Measurements from ENCODE around the gene BLACAT1. TPM values are rescaled to one million over a fixed set of nuclear protein-coding genes. Genes with fewer than 3 reads are reported as not detected.
"Not testable (repeated sequence)": the region's sequence is repeated elsewhere in the genome, so short reads cannot be mapped to it uniquely, and the experiment has no call there.

BLACAT1 gene
- polyA plus RNA-seq, 4 donors = 0.22 to 0.43 (median 0.30) TPM; not detected in 1

GRCh38 chr1:205416322-205416721 lies 39.5 kb downstream of the BLACAT1 start:
- DNase-seq = no peak
- no peaks in the 10 kb centered on the region for H3K4me1 ChIP-seq (ENCODE audit: control insufficient read depth in 3 of 3, insufficient read depth in 2 of 3, low read depth in 1 of 3, low read length in 2 of 3)
- H3K27ac ChIP-seq (ENCODE audit: low read depth in 1 of 3, low read length in 2 of 3) = no peak overlapping the region
- no peak for FAIRE-seq
- H3K4me3 ChIP-seq (ENCODE audit: low read depth in 1 of 3, low read length in 3 of 3) = no peak overlapping the region
- H3K36me3 ChIP-seq (ENCODE audit: control insufficient read depth in 3 of 3, insufficient read depth in 2 of 3, low read depth in 1 of 3, low read length in 3 of 3) = no peaks in the 10 kb centered on the region
- H3K27me3 ChIP-seq (ENCODE audit: control insufficient read depth in 3 of 3, insufficient read depth in 3 of 3, low read length in 3 of 3) = peaks cover 0 to 2% (median 0%) of the 10 kb centered on the region in 3 donors
- 79 to 96% (median 93%) methylated on average over 2 of the region's 2 CpGs for WGBS, 3 donors
- no peaks in the 10 kb centered on the region for H3K9me3 ChIP-seq (ENCODE audit: control insufficient read depth in 2 of 2, insufficient read depth in 1 of 2, low read depth in 1 of 2, low read length in 1 of 2)

DNA sequence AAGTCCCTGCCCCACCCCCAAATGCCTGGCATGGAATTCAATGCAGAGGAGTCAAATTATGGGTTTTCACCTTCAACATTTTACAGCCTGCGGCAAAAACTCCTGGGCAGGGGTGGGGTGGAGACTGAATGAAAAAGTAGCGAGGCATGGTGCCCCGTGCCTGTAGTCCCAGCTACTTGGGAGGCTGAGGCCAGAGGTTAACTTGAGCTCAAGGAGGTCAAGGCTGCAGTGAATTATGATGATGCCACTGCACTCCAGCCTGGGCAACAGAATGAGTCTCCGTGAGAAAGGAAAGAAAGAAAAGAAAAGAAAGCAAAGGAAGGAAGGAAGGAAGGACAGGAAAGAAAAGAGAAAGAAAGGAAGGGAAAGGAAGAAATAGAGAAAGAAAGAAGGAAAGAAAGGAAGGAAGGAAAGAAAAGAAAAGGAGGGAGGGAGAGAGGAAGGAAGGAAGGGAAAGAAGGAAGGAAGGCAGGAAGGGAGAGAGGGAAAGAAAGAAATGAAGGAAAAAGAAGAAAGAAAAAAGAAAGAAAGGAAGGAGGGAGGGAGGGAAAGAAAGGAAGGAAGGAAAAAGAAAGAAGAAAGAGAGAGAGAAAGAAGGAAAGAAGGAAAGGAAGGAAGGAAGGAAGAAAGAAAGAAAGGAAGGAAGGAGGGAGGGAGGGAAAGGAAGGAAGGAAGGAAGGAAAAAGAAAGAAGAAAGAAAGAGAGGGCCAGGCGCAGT lies 45.1 kb downstream of the BLACAT1 start:
- no peaks in the 10 kb centered on the region for H3K9me3 ChIP-seq (ENCODE audit: control insufficient read depth in 2 of 2, insufficient read depth in 1 of 2, low read depth in 1 of 2, low read length in 1 of 2)
- WGBS, 3 donors = 71 to 77% (median 74%) methylated on average over 5 of the region's 5 CpGs
- no peak overlapping the region for H3K27ac ChIP-seq (ENCODE audit: low read depth in 1 of 3, low read length in 2 of 3)
- FAIRE-seq (no peak), DNase-seq (no peak)
- no peaks in the 10 kb centered on the region for H3K36me3 ChIP-seq (ENCODE audit: control insufficient read depth in 3 of 3, insufficient read depth in 2 of 3, low read depth in 1 of 3, low read length in 3 of 3)
- H3K27me3 ChIP-seq (ENCODE audit: control insufficient read depth in 3 of 3, insufficient read depth in 3 of 3, low read length in 3 of 3) = peaks cover 0 to 6% (median 0%) of the 10 kb centered on the region in 3 donors
- H3K4me3 ChIP-seq (ENCODE audit: low read depth in 1 of 3, low read length in 3 of 3) = no peak overlapping the region
- no peaks in the 10 kb centered on the region for H3K4me1 ChIP-seq (ENCODE audit: control insufficient read depth in 3 of 3, insufficient read depth in 2 of 3, low read depth in 1 of 3, low read length in 2 of 3)

GRCh38 chr1:205407970-205408369 lies 47.9 kb downstream of the BLACAT1 start:
- no peak overlapping the region for H3K4me3 ChIP-seq (ENCODE audit: low read depth in 1 of 3, low read length in 3 of 3)
- H3K27ac ChIP-seq (ENCODE audit: low read depth in 1 of 3, low read length in 2 of 3) = no peak overlapping the region
- WGBS, 3 donors = 80 to 82% (median 80%) methylated on average over 5 of the region's 5 CpGs
- H3K36me3 ChIP-seq (ENCODE audit: control insufficient read depth in 3 of 3, insufficient read depth in 2 of 3, low read depth in 1 of 3, low read length in 3 of 3) = no peaks in the 10 kb centered on the region
- no peaks in the 10 kb centered on the region for H3K4me1 ChIP-seq (ENCODE audit: control insufficient read depth in 3 of 3, insufficient read depth in 2 of 3, low read depth in 1 of 3, low read length in 2 of 3)
- H3K27me3 ChIP-seq (ENCODE audit: control insufficient read depth in 3 of 3, insufficient read depth in 3 of 3, low read length in 3 of 3) = peaks cover 0 to 6% (median 0%) of the 10 kb centered on the region in 3 donors
- FAIRE-seq (no peak), DNase-seq (no peak)
- no peaks in the 10 kb centered on the region for H3K9me3 ChIP-seq (ENCODE audit: control insufficient read depth in 2 of 2, insufficient read depth in 1 of 2, low read depth in 1 of 2, low read length in 1 of 2)

DNA sequence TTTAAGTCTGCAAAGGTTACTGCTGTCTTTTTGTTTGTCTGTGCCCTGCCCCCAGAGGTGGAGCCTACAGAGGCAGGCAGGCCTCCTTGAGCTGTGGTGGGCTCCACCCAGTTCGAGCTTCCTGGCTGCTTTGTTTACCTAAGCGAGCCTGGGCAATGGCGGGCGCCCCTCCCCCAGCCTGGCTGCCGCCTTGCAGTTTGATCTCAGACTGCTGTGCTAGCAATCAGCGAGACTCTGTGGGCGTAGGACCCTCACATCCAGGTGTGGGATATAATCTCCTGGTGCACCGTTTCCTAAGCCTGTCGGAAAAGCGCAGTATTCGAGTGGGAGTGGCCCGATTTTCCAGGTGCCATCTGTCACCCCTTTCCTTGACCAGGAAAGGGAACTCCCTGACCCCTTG lies 49.6 kb downstream of the BLACAT1 start:
- not testable (repeated sequence) for H3K36me3 ChIP-seq (ENCODE audit: control insufficient read depth in 3 of 3, insufficient read depth in 2 of 3, low read depth in 1 of 3, low read length in 3 of 3); H3K9me3 ChIP-seq (ENCODE audit: control insufficient read depth in 2 of 2, insufficient read depth in 1 of 2, low read depth in 1 of 2, low read length in 1 of 2); H3K27ac ChIP-seq (ENCODE audit: low read depth in 1 of 3, low read length in 2 of 3); DNase-seq; H3K4me3 ChIP-seq (ENCODE audit: low read depth in 1 of 3, low read length in 3 of 3); FAIRE-seq; H3K4me1 ChIP-seq (ENCODE audit: control insufficient read depth in 3 of 3, insufficient read depth in 2 of 3, low read depth in 1 of 3, low read length in 2 of 3); H3K27me3 ChIP-seq (ENCODE audit: control insufficient read depth in 3 of 3, insufficient read depth in 3 of 3, low read length in 3 of 3)
- 65 to 82% methylated on average over 7 to 8 of the region's 12 CpGs; no CpG with 5 or more reads in 1 of the 3 donors for WGBS, 3 donors

Other genes starting within 250 kb of the BLACAT1 start
- 1 to 10 TPM; 1.1 to 4.8 (median 2.3) TPM for gene DSTYK, start 244.3 kb downstream of the BLACAT1 start, polyA plus RNA-seq
- gene TMCC2, start 228.1 kb downstream of the BLACAT1 start, polyA plus RNA-seq = 1 to 10 TPM in 2 of 4 donors, under 1 TPM in 2; 0.54 to 1.7 (median 0.96) TPM
- 10 to 100 TPM in 2 of 4 donors, 1 to 10 TPM in 2; 8.5 to 16.2 (median 10.2) TPM for gene NUAK2, start 134.3 kb downstream of the BLACAT1 start, polyA plus RNA-seq
- gene KLHDC8A, start 99.1 kb downstream of the BLACAT1 start, polyA plus RNA-seq = 1 to 10 TPM in 3 of 4 donors, under 1 TPM in 1; 0.22 to 1.7 (median 1.1) TPM
- 1 to 10 TPM in 2 of 4 donors, under 1 TPM in 2; 0.34 to 3.8 (median 0.79) TPM for gene LEMD1, start 34.0 kb downstream of the BLACAT1 start, polyA plus RNA-seq
- 10 to 100 TPM; 32.7 to 62.4 (median 41.1) TPM for gene CDK18, start 48.6 kb upstream of the BLACAT1 start, polyA plus RNA-seq
- 10 to 100 TPM in 1 of 4 donors, 1 to 10 TPM in 3; 2.7 to 14.7 (median 4.5) TPM for gene ELK4, start 176.0 kb upstream of the BLACAT1 start, polyA plus RNA-seq
- gene SLC45A3, start 224.5 kb upstream of the BLACAT1 start, polyA plus RNA-seq = 10 to 100 TPM in 1 of 4 donors, 1 to 10 TPM in 3; 1.1 to 10.6 (median 4.9) TPM